GM23338 (cell line): ENCODE measurements around the gene GSAP.

Source experiments
- EZH2phosphoT487 ChIP-seq: fragments of 200-600 bp; sonication (generic); IDR thresholded peaks from one replicate; pipeline ENCODE4 v1.8.1; 2018; ENCODE audit warnings: antibody characterized with exemption; ENCODE audit not compliant: unreplicated experiment
- ZNF331 ChIP-seq: fragments of 250-450 bp; sonication (Bioruptor Pico); IDR thresholded peaks from 2 replicates; pipeline ENCODE4 v1.5.0; 2020; ENCODE audit warnings: low read depth, mild to moderate bottlenecking, moderate library complexity
- TF ChIP-seq, protein P1 (sequence below), 2 experiments: fragments of 200-600 bp in 1 of 2; sonication (generic) in 1 of 2; conservative IDR thresholded peaks; 2 replicates each; pipeline versions ENCODE4 v1.5.1 to v1.6.1; 2016 to 2017; ENCODE audit warnings: antibody characterized with exemption in 2 of 2, low read depth in 2 of 2, mild to moderate bottlenecking in 2 of 2, moderate library complexity in 1 of 2
- TF ChIP-seq, protein P2 (sequence below): IDR thresholded peaks from one replicate; pipeline ENCODE4 v1.6.1; 2018; ENCODE audit warnings: antibody characterized with exemption; ENCODE audit not compliant: unreplicated experiment

DNA sequence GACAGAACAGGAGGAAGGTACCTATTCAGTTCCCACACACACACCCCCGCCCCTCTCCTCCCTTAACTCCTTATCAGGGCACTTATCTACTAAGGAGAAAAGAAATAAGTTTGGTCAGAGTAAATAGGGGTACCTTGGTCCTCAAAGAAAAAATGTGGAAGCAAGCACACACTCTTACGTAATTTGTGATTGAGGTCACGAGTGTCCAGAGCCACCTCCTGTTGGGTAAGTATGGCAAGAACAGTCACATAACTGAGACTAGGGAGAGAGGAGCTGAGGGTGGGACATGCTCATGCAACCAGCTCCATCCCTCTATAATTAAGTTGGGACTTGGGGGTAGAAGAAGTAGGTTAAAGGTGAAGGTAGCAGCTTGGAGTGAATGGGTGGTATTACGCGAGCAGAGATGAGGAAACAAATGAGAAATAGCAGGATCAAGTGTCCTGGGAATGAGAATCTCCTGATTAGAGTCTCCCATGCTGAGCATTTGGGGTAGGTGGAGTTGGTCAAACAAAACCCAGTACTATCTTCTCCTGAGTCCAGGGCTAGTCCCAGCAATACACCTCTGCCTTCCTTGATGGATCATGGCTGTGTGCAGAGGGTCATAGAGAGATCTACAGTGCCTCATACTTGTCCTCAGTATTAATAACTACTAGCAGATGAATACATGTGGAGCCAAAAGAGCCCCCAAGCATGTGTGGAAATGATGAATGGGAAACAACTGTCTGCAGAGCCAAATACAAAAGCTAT, 77.1 kb downstream of the GSAP start:
- TF ChIP-seq, protein P1, sequence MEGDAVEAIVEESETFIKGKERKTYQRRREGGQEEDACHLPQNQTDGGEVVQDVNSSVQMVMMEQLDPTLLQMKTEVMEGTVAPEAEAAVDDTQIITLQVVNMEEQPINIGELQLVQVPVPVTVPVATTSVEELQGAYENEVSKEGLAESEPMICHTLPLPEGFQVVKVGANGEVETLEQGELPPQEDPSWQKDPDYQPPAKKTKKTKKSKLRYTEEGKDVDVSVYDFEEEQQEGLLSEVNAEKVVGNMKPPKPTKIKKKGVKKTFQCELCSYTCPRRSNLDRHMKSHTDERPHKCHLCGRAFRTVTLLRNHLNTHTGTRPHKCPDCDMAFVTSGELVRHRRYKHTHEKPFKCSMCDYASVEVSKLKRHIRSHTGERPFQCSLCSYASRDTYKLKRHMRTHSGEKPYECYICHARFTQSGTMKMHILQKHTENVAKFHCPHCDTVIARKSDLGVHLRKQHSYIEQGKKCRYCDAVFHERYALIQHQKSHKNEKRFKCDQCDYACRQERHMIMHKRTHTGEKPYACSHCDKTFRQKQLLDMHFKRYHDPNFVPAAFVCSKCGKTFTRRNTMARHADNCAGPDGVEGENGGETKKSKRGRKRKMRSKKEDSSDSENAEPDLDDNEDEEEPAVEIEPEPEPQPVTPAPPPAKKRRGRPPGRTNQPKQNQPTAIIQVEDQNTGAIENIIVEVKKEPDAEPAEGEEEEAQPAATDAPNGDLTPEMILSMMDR (conservative IDR thresholded peaks at IDR 0.05; ENCODE audit: low read depth in 2 of 2): no peak
- TF ChIP-seq ZNF331 (CRISPR knock-in tag) (no peak), EZH2phosphoT487 (no peak)
- TF ChIP-seq, protein P2, sequence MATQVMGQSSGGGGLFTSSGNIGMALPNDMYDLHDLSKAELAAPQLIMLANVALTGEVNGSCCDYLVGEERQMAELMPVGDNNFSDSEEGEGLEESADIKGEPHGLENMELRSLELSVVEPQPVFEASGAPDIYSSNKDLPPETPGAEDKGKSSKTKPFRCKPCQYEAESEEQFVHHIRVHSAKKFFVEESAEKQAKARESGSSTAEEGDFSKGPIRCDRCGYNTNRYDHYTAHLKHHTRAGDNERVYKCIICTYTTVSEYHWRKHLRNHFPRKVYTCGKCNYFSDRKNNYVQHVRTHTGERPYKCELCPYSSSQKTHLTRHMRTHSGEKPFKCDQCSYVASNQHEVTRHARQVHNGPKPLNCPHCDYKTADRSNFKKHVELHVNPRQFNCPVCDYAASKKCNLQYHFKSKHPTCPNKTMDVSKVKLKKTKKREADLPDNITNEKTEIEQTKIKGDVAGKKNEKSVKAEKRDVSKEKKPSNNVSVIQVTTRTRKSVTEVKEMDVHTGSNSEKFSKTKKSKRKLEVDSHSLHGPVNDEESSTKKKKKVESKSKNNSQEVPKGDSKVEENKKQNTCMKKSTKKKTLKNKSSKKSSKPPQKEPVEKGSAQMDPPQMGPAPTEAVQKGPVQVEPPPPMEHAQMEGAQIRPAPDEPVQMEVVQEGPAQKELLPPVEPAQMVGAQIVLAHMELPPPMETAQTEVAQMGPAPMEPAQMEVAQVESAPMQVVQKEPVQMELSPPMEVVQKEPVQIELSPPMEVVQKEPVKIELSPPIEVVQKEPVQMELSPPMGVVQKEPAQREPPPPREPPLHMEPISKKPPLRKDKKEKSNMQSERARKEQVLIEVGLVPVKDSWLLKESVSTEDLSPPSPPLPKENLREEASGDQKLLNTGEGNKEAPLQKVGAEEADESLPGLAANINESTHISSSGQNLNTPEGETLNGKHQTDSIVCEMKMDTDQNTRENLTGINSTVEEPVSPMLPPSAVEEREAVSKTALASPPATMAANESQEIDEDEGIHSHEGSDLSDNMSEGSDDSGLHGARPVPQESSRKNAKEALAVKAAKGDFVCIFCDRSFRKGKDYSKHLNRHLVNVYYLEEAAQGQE: no peak
